ENCODE data around the gene PRKG1. TPM values are rescaled to one million over a fixed set of nuclear protein-coding genes. Genes with fewer than 3 reads are reported as not detected.

PRKG1 gene
- polyA plus RNA-seq, 1 donor (not counting 4 experiments of a cell fraction or from before 2014, with no cell fraction given): 0.24 TPM

DNA sequence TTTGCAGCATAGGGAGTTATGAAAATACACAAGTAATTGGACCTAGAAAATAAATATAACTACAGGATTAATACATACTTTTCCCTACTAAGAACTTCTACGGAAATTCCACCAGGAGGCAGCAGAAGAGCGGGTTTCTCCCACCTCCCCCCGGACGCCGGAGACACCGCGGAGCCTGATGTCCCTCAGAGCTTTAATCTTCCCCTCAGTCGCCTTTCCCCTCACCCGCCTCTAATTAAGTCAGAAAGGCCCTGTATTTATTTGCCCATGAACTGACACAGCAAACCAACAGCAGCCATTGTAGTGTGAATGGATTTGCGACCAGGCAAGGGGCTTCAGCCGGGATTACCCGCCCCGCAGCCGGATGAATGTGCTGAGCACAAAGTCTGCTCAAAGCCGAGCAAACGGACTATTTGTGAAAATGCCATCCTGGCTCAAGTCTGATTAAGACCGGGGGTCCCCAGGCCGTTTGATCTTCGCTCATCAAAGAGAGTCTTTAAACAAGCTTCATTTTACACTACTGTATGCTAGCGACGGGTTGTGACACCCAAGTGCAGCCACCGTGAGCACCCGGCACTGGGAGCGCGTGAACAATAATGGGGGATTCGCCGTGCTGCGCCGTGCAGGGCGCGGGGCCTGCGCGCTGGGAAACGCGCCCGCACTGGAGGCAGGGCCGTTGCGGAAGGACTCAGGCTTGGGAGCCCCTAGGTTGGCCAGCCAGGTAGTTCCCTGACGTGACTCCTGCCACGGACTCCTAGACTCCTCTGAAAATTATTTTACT lies 1234.2 kb downstream of the PRKG1 start:
- Histone ChIP-seq H3K79me2 (ENCODE audit: control insufficient read depth, insufficient read depth, low read length) (no peaks in the 10 kb centered on the region), H3K9me3 (ENCODE audit: control insufficient read depth, low read depth, low read length) (no peaks in the 10 kb centered on the region), H2AFZ (ENCODE audit: control insufficient read depth, low read length) (peak overlapping the region; percentile 96), H3K27ac (ENCODE audit: control insufficient read depth, insufficient read depth, low read length) (no peak overlapping the region), H3K27me3 (ENCODE audit: control insufficient read depth, extremely low read depth, insufficient read depth, low read length) (no peaks in the 10 kb centered on the region), H3K4me3 (ENCODE audit: control insufficient read depth in 2 of 3, extremely low read depth in 1 of 3, insufficient read depth in 2 of 3, low read depth in 1 of 3, low read length in 3 of 3) (peak overlapping the region; percentile 9 to 80 (median 66)), H3K4me2 (ENCODE audit: control insufficient read depth, extremely low read depth, insufficient read depth, low read depth, low read length) (peak overlapping the region; percentile 99), H3K36me3 (ENCODE audit: control insufficient read depth in 2 of 2, extremely low read depth in 1 of 2, insufficient read depth in 2 of 2, low read length in 2 of 2) (no peaks in the 10 kb centered on the region), H3K4me1 (ENCODE audit: control insufficient read depth, extremely low read depth, insufficient read depth, low read length) (peaks cover 16% of the 10 kb centered on the region), H4K20me1 (ENCODE audit: control insufficient read depth, extremely low read depth, insufficient read depth, low read length) (no peaks in the 10 kb centered on the region), H3K9ac (ENCODE audit: control insufficient read depth, extremely low read depth, insufficient read depth, low read length) (peak overlapping the region; percentile 61), H3K9me1 (ENCODE audit: control insufficient read depth, extremely low read depth, insufficient read depth, low read length) (no peaks in the 10 kb centered on the region)
- FAIRE-seq: no peak
- no peak for TF ChIP-seq EZH2 (IDR thresholded peaks at IDR 0.05; ENCODE audit: low read length)
- TF ChIP-seq, protein P1, sequence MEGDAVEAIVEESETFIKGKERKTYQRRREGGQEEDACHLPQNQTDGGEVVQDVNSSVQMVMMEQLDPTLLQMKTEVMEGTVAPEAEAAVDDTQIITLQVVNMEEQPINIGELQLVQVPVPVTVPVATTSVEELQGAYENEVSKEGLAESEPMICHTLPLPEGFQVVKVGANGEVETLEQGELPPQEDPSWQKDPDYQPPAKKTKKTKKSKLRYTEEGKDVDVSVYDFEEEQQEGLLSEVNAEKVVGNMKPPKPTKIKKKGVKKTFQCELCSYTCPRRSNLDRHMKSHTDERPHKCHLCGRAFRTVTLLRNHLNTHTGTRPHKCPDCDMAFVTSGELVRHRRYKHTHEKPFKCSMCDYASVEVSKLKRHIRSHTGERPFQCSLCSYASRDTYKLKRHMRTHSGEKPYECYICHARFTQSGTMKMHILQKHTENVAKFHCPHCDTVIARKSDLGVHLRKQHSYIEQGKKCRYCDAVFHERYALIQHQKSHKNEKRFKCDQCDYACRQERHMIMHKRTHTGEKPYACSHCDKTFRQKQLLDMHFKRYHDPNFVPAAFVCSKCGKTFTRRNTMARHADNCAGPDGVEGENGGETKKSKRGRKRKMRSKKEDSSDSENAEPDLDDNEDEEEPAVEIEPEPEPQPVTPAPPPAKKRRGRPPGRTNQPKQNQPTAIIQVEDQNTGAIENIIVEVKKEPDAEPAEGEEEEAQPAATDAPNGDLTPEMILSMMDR (optimal IDR thresholded peaks at IDR 0.05 in 1 of 3, IDR thresholded peaks at IDR 0.05 in 1 of 3, conservative IDR thresholded peaks at IDR 0.05 in 1 of 3; ENCODE audit: extremely low read depth in 1 of 3, insufficient read depth in 2 of 3, low read length in 3 of 3): peak; percentile 64 to 72 (median 64)
- dilution Hi-C loops (cut with MboI; ENCODE audit: extremely low pct_ligation_motif_present, low sequenced_read_pairs): loop anchor here (25.0 kb wide), 1 partner anchor 254 kb away; no protein-coding TSS in a partner anchor
- no peak for DNase-seq (ENCODE audit: low read depth, low spot score)

DNA sequence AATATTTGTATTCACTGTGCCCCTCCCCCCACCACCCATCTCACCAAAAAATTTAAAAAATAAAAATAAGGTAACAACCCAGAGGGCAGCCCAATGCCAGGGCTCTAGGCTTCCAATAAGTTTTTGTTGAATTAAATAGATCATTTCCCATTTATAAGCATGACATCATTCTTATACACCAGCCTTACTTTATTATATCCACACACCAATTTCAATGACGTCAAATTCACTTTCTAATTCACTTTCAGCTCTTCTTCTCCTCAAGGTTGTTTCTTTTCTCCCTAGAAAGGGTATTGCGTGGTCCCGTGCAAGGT lies 1238.6 kb downstream of the PRKG1 start:
- H3K36me3 ChIP-seq (ENCODE audit: control insufficient read depth in 2 of 2, extremely low read depth in 1 of 2, insufficient read depth in 2 of 2, low read length in 2 of 2): peaks cover 0 to 13% of the 10 kb centered on the region in 2 experiments
- dilution Hi-C loops (cut with MboI; ENCODE audit: extremely low pct_ligation_motif_present, low sequenced_read_pairs): loop anchor here (25.0 kb wide), 1 partner anchor 249 kb away; no protein-coding TSS in a partner anchor
- H3K4me3 ChIP-seq (ENCODE audit: control insufficient read depth in 2 of 3, extremely low read depth in 1 of 3, insufficient read depth in 2 of 3, low read depth in 1 of 3, low read length in 3 of 3): peak overlapping the region; percentile 92 to 96 (median 94)
- no peaks in the 10 kb centered on the region for H3K9me1 ChIP-seq (ENCODE audit: control insufficient read depth, extremely low read depth, insufficient read depth, low read length)
- H3K79me2 ChIP-seq (ENCODE audit: control insufficient read depth, insufficient read depth, low read length): peaks cover 25% of the 10 kb centered on the region
- no peaks in the 10 kb centered on the region for H4K20me1 ChIP-seq (ENCODE audit: control insufficient read depth, extremely low read depth, insufficient read depth, low read length)
- DNase-seq (ENCODE audit: low read depth, low spot score) (no peak), FAIRE-seq (no peak)
- TF ChIP-seq, protein P1 (optimal IDR thresholded peaks at IDR 0.05 in 1 of 3, IDR thresholded peaks at IDR 0.05 in 1 of 3, conservative IDR thresholded peaks at IDR 0.05 in 1 of 3; ENCODE audit: extremely low read depth in 1 of 3, insufficient read depth in 2 of 3, low read length in 3 of 3): no peak
- no peak for TF ChIP-seq EZH2 (IDR thresholded peaks at IDR 0.05; ENCODE audit: low read length)
- no peaks in the 10 kb centered on the region for H3K9me3 ChIP-seq (ENCODE audit: control insufficient read depth, low read depth, low read length)
- H3K27me3 ChIP-seq (ENCODE audit: control insufficient read depth, extremely low read depth, insufficient read depth, low read length): no peaks in the 10 kb centered on the region
- H3K9ac ChIP-seq (ENCODE audit: control insufficient read depth, extremely low read depth, insufficient read depth, low read length): peak overlapping the region; percentile 90
- H3K4me2 ChIP-seq (ENCODE audit: control insufficient read depth, extremely low read depth, insufficient read depth, low read depth, low read length): peak overlapping the region; percentile 97
- H3K4me1 ChIP-seq (ENCODE audit: control insufficient read depth, extremely low read depth, insufficient read depth, low read length): peaks cover 30% of the 10 kb centered on the region
- peak overlapping the region; percentile 91 for H2AFZ ChIP-seq (ENCODE audit: control insufficient read depth, low read length)
- H3K27ac ChIP-seq (ENCODE audit: control insufficient read depth, insufficient read depth, low read length): peak overlapping the region; percentile 79

Measured in keratinocyte (primary cell).